NCI-H146 treated with DMSO at 0.1 percent for 48 hours (cell line): Measurements from ENCODE around the gene FOXD4L3.
"Not testable (repeated sequence)": the region's sequence is repeated elsewhere in the genome, so short reads cannot be mapped to it uniquely, and the experiment has no call there.

ENCODE experiments used
- DNase-seq: peaks from one replicate; lab custom pipeline; 2025; ENCODE audit not compliant: unreplicated experiment; lab: John Stamatoyannopoulos, UW

The FOXD4L3 gene

GRCh38 chr9:68302567-68302966 lies at the start of gene FOXD4L3:
FOXD4L3 (plus strand) TSS chr9:68302867; CDS start chr9:68302952, 85 bp downstream.
- not testable (repeated sequence) for DNase-seq

GRCh38 chr9:68281041-68281440 lies 21.6 kb upstream of the FOXD4L3 start:
- not testable (repeated sequence) for DNase-seq

GRCh38 chr9:68303771-68304170 lies 1.1 kb downstream of the FOXD4L3 start:
- DNase-seq = not testable (repeated sequence)

GRCh38 chr9:68304212-68304611 lies 1.5 kb downstream of the FOXD4L3 start:
- DNase-seq = not testable (repeated sequence)

- not testable (repeated sequence) for DNase-seq
Measured at GRCh38 chr9:68304777-68305176, 2.1 kb downstream of the FOXD4L3 start.

- DNase-seq = not testable (repeated sequence)
Measured at GRCh38 chr9:68305680-68306285, 3.1 kb downstream of the FOXD4L3 start.

- not testable (repeated sequence) for DNase-seq
Measured at GRCh38 chr9:68306391-68306964, 3.8 kb downstream of the FOXD4L3 start.

GRCh38 chr9:68307127-68307526 lies 4.5 kb downstream of the FOXD4L3 start:
- DNase-seq = not testable (repeated sequence)

- not testable (repeated sequence) for DNase-seq
Measured at GRCh38 chr9:68307654-68308053, 5.0 kb downstream of the FOXD4L3 start.

- DNase-seq = not testable (repeated sequence)
Measured at GRCh38 chr9:68311208-68311607, 8.5 kb downstream of the FOXD4L3 start.

GRCh38 chr9:68318209-68318608 lies 15.5 kb downstream of the FOXD4L3 start:
- not testable (repeated sequence) for DNase-seq

GRCh38 chr9:68323749-68324148 lies 21.1 kb downstream of the FOXD4L3 start:
- not testable (repeated sequence) for DNase-seq

- DNase-seq = not testable (repeated sequence)
Measured at GRCh38 chr9:68324518-68324917, 21.9 kb downstream of the FOXD4L3 start.

GRCh38 chr9:68329106-68329505 lies 26.4 kb downstream of the FOXD4L3 start:
- DNase-seq = not testable (repeated sequence)

- not testable (repeated sequence) for DNase-seq
Measured at GRCh38 chr9:68330531-68331173, 28.0 kb downstream of the FOXD4L3 start.

- DNase-seq = not testable (repeated sequence)
Measured at GRCh38 chr9:68332122-68332521, 29.5 kb downstream of the FOXD4L3 start.

- not testable (repeated sequence) for DNase-seq
Measured at GRCh38 chr9:68335935-68336334, 33.3 kb downstream of the FOXD4L3 start.

- not testable (repeated sequence) for DNase-seq
Measured at GRCh38 chr9:68336639-68337339, 34.1 kb downstream of the FOXD4L3 start.

GRCh38 chr9:68338000-68338399 lies 35.3 kb downstream of the FOXD4L3 start:
- not testable (repeated sequence) for DNase-seq

- not testable (repeated sequence) for DNase-seq
Measured at GRCh38 chr9:68342265-68343025, 39.8 kb downstream of the FOXD4L3 start.

GRCh38 chr9:68343242-68343641 lies 40.6 kb downstream of the FOXD4L3 start:
- DNase-seq = not testable (repeated sequence)
